LNCAP (cell line): Measurements from ENCODE around the gene KMT2E.

ENCODE experiments used
- CTCF ChIP-seq: fragments of 450-650 bp; IDR thresholded peaks from 2 replicates; pipeline ENCODE4 v1.5.1; 2017; ENCODE audit warnings: mild to moderate bottlenecking

Gene KMT2E

GRCh38 chr7:104969183-104969582 is 44.8 kb upstream of the KMT2E start:
- no peak for TF ChIP-seq CTCF

GRCh38 chr7:104971290-104972071 is 42.5 kb upstream of the KMT2E start:
- no peak for TF ChIP-seq CTCF

GRCh38 chr7:104972500-104972899 is 41.5 kb upstream of the KMT2E start:
- TF ChIP-seq CTCF, result no peak

- no peak for TF ChIP-seq CTCF
These were observed 40.8 kb upstream of the KMT2E start for GRCh38 chr7:104973227-104973626.

GRCh38 chr7:104973909-104974415 is 40.0 kb upstream of the KMT2E start:
- TF ChIP-seq CTCF, result no peak

GRCh38 chr7:104976966-104977636 is 36.9 kb upstream of the KMT2E start:
- TF ChIP-seq CTCF, result no peak

GRCh38 chr7:104978460-104978859 is 35.5 kb upstream of the KMT2E start:
- TF ChIP-seq CTCF, result no peak
